Activated CD4-positive, alpha-beta T cell treated with anti-CD3 and anti-CD28 coated beads, Interleukin-10, Interleukin-2, amounts not matched to agents 100 ng/mL and 50 ng/mL, durations not matched to agents 16 hours and 8 hours (primary cell): ENCODE measurements around the gene TMEM245.
"Not testable (repeated sequence)": the region's sequence is repeated elsewhere in the genome, so short reads cannot be mapped to it uniquely, and the experiment has no call there.

Experiments used
- DNase-seq: peaks from one replicate; pipeline ENCODE4 v3.0.0-alpha.2; 2020

Gene TMEM245

GRCh38 chr9:108980893-108981292, 138.9 kb downstream of the TMEM245 start:
- DNase-seq = no peak

DNA sequence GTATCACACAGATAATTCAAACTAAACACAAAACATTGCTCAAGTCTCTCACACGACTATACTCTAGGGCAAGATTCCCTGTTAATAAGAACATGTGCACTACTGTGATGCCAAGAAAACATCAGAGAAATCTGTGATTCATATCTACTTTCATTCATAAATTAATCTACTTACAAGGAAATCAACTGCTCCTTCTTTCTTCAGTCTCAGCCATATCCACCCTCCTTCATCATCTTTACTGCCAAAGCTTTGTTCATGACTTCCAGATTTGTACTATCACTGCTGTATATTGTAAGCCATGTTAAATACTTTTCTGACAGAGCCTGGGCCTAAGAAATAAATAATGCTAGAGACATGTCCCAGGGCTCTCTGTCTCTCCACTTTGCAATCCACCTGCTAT, 141.5 kb downstream of the TMEM245 start:
- DNase-seq = no peak

DNA sequence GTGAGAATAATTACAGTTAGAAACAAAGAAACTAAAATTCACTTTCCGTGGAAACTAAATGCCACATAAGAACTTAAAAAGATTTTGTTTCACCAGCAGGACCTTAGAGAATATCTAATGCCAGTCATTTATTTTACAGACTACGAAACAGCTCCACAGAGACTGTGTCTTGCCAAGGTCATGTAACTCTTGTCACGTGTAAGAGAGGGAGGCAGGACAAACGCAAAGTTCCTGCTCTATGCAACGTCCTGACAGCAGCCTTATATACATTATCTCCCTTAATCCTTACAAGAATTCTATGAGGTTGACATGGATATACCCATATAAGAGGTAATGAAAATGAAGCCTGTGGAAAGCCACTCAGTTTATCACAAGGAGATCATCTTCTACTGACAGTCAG, 145.9 kb downstream of the TMEM245 start:
- DNase-seq = no peak

- DNase-seq = no peak
These were observed 147.0 kb downstream of the TMEM245 start for GRCh38 chr9:108972626-108973209.

- no peak for DNase-seq
These were observed 147.6 kb downstream of the TMEM245 start for GRCh38 chr9:108972186-108972585.

DNA sequence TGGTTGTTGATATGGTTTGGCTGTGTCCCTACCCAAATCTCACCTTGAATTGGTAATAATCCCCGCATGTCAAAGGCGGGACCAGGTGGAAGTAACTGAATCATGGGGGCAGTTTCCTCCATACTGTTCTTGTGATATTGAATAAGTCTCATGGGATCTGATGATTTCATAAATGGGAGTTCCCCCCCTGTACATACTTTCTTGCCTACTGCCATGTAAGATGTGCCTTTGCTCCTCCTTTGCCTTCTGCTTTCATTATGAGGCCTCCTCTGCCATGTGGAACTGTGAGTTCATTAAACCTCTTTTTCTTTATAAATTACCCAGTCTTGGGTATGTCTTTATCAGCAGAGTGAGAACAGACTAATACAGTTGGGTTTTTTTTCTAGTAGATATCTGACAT, 148.4 kb downstream of the TMEM245 start:
- not testable (repeated sequence) for DNase-seq

GRCh38 chr9:108967916-108968315, 151.8 kb downstream of the TMEM245 start:
- no peak for DNase-seq
